ENCODE measurements around the gene DUSP2.

DUSP2 gene

DNA sequence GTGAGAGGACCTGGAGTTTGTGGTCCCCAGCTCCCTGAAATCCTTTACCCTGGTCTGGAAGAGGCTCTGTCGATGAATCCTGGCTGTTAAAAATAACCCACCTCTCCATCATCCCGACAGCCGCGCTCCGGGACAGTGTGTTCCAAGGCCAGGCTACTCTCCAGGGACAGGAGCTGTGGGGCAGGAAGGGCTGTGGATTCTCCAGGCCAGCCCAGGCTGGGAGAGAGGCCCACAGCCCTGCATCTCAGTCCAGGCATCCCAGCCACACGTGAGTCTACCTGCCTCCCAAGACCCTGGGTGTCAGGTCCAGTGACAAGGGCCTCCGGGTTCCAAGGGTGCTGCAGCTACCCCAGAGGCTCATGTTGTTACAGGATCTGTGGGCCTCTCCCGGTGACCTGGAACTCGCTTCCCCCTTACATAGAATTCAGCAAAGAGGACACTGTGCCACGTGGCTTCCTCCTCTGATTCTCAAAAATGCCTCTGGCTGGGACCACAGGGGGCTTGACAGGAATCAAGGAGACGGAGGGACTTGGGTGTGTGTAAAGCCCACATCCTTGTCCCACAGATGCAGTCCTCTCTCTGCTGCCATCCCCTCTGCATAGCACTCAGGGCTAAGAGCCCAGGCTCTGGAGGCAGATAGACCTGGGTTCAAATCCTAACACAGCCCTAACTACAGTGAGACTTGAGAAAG lies 46.2 kb downstream of the DUSP2 start:
- no peak for TF ChIP-seq MYC (IDR thresholded peaks at IDR 0.05; ENCODE audit: low read depth, low read length)
- TF ChIP-seq, protein P1, sequence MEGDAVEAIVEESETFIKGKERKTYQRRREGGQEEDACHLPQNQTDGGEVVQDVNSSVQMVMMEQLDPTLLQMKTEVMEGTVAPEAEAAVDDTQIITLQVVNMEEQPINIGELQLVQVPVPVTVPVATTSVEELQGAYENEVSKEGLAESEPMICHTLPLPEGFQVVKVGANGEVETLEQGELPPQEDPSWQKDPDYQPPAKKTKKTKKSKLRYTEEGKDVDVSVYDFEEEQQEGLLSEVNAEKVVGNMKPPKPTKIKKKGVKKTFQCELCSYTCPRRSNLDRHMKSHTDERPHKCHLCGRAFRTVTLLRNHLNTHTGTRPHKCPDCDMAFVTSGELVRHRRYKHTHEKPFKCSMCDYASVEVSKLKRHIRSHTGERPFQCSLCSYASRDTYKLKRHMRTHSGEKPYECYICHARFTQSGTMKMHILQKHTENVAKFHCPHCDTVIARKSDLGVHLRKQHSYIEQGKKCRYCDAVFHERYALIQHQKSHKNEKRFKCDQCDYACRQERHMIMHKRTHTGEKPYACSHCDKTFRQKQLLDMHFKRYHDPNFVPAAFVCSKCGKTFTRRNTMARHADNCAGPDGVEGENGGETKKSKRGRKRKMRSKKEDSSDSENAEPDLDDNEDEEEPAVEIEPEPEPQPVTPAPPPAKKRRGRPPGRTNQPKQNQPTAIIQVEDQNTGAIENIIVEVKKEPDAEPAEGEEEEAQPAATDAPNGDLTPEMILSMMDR (IDR thresholded peaks at IDR 0.05; ENCODE audit: low read depth, low read length) = no peak
- TF ChIP-seq POLR2A (IDR thresholded peaks at IDR 0.05; ENCODE audit: extremely low read depth, insufficient read length) = no peak
- TF ChIP-seq, protein P2, sequence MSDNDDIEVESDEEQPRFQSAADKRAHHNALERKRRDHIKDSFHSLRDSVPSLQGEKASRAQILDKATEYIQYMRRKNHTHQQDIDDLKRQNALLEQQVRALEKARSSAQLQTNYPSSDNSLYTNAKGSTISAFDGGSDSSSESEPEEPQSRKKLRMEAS (IDR thresholded peaks at IDR 0.05; ENCODE audit: low read depth, low read length) = no peak
- no peak overlapping the region for H3K4me3 ChIP-seq (ENCODE audit: low read depth, low read length)
- no peak for DNase-seq (ENCODE audit: low read depth)

DNA sequence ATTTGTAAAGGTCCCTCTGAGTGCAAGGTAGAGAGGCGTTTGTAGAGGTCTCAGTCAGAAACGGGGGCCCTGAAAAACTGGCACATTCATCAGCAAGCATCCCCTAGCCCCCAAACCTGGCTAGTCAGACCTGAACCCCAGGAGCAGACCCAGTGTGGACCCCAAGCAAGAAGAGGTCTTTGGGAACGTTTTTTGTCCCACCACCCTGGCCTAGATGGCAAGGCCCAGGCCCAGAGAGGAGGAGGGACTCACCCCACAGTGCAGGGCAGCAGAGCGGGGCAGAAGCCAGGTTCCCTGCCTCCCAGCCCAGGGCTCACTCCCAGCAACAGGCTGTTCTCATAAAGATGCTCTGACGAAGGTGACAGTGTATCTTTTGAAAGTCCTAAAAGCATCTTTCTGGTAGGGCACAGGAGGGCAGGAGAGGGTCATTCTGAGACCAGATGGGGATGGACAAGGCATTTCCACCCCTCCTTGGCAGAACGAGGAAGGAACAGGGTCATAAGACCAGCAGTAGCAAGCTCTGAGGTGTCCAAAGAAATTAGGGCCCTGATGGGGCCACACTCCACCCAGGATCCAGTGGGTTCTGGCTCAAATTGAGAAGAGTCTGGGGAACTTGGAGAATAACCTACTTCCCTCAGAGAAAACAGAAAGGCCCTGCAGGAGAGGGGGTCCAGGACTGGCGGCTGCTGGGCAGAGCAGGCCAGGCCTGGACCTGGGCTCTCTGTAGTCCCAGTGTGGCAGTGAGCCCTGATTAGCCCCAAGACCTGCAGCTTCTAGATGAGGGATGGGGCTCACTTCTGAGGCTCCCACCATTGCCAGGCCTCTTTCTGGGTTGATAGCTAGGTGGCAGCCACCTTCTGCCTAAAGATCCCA lies 47.1 kb downstream of the DUSP2 start:
- no peak for TF ChIP-seq MYC (IDR thresholded peaks at IDR 0.05; ENCODE audit: low read depth, low read length)
- TF ChIP-seq, protein P2 (IDR thresholded peaks at IDR 0.05; ENCODE audit: low read depth, low read length) = no peak
- TF ChIP-seq POLR2A (IDR thresholded peaks at IDR 0.05; ENCODE audit: extremely low read depth, insufficient read length) = no peak
- TF ChIP-seq, protein P1 (IDR thresholded peaks at IDR 0.05; ENCODE audit: low read depth, low read length) = no peak

DNA sequence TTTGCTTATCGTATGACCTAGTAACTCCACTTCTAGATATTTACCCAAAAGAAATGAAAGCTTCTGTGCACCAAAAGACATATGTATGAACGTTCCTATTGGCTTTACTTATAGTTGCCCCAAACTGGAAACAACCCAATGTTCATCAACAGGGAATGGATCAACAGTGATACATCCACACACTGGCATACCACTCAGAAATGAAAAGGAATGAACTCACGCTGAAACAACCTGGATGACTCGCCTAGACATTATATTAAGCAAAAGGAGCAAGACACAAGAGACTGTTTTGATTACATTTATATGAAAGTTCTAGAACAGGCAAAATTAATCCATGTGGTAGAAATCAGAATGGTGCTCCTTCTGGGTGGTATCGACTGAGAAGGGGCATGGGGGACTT lies 47.8 kb downstream of the DUSP2 start:
- no peak for TF ChIP-seq MYC (IDR thresholded peaks at IDR 0.05; ENCODE audit: low read depth, low read length)
- TF ChIP-seq, protein P2 (IDR thresholded peaks at IDR 0.05; ENCODE audit: low read depth, low read length) = no peak
- TF ChIP-seq, protein P1 (IDR thresholded peaks at IDR 0.05; ENCODE audit: low read depth, low read length) = no peak
- TF ChIP-seq POLR2A (IDR thresholded peaks at IDR 0.05; ENCODE audit: extremely low read depth, insufficient read length) = no peak
- DNase-seq (ENCODE audit: low read depth) = no peak
- H3K4me3 ChIP-seq (ENCODE audit: low read depth, low read length) = no peak overlapping the region

More for the DNA sequence above, 47.1 kb downstream of the DUSP2 start:
- no peak overlapping the region for H3K4me3 ChIP-seq (ENCODE audit: low read depth, low read length)
- no peak for DNase-seq (ENCODE audit: low read depth)

DNA sequence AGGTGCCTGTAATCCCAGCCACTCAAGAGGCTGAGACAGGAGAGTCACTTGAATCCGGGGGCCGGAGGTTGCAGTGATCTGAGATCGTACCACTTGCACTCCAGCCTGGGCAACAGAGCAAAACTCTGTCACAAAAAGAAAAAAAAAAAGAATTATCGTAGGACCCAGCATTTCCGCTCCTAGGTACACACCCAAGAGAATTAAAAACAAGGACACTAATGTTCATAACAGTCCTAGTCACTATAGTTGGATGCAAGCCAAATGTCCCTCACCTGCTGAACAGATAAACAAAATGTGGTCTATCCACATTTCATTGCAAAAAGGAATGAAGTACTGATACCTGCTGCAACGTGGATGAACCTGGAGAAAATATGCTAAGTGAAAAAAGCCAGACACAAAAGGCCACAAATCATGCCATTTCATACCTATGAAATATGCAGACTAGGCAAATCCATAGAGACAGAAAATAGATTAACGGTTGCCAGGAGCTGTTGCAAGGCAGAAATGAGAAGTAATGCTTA lies 50.1 kb downstream of the DUSP2 start:
- DNase-seq (ENCODE audit: low read depth) = no peak
- no peak for TF ChIP-seq MYC (IDR thresholded peaks at IDR 0.05; ENCODE audit: low read depth, low read length)
- TF ChIP-seq, protein P1 (IDR thresholded peaks at IDR 0.05; ENCODE audit: low read depth, low read length) = no peak
- TF ChIP-seq, protein P2 (IDR thresholded peaks at IDR 0.05; ENCODE audit: low read depth, low read length) = no peak
- H3K4me3 ChIP-seq (ENCODE audit: low read depth, low read length) = no peak overlapping the region

DNA sequence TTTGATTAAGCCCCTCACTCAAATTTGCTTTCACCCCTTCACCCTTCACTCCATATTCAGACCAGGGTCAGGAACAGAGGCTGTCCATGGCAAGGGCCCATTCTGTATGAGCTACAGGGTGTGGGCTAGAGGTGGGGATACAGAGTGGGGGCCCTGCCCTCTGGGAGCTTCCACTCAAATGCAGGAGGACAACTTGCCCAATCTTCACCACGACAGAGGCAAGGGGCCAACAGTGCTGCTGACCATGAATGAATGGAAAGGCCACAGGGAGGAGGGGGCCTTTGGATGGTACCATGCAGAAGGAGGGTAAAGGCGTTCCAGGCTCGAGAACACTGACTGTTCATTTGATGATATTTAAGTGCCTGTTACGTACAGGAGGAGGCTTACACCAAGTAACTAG lies 51.7 kb downstream of the DUSP2 start:
- H3K4me3 ChIP-seq (ENCODE audit: low read depth, low read length) = no peak overlapping the region
- DNase-seq (ENCODE audit: low read depth) = no peak
- TF ChIP-seq MYC (IDR thresholded peaks at IDR 0.05; ENCODE audit: low read depth, low read length) = no peak
- TF ChIP-seq, protein P1 (IDR thresholded peaks at IDR 0.05; ENCODE audit: low read depth, low read length) = no peak
- no peak for TF ChIP-seq POLR2A (IDR thresholded peaks at IDR 0.05; ENCODE audit: extremely low read depth, insufficient read length)
- TF ChIP-seq, protein P2 (IDR thresholded peaks at IDR 0.05; ENCODE audit: low read depth, low read length) = no peak
